NCI-H2029 (cell line): ENCODE results near the gene BPIFA3.

Experiments used
- DNase-seq: peaks from one replicate; lab custom pipeline; 2025; lab: John Stamatoyannopoulos, UW

Gene BPIFA3

GRCh38 chr20:33263784-33264183, 46.6 kb downstream of the BPIFA3 start:
- DNase-seq, result no peak

- no peak for DNase-seq
Observed at GRCh38 chr20:33267701-33268100, 50.5 kb downstream of the BPIFA3 start.

- DNase-seq, result no peak
Observed at GRCh38 chr20:33272155-33272873, 55.2 kb downstream of the BPIFA3 start.

GRCh38 chr20:33273117-33273851, 56.1 kb downstream of the BPIFA3 start:
- DNase-seq, result no peak

- DNase-seq, result no peak
Observed at GRCh38 chr20:33275215-33275614, 58.1 kb downstream of the BPIFA3 start.

GRCh38 chr20:33275871-33276270, 58.7 kb downstream of the BPIFA3 start:
- no peak for DNase-seq

GRCh38 chr20:33276303-33277113, 59.4 kb downstream of the BPIFA3 start:
- no peak for DNase-seq
